Stimulated activated CD8-positive, alpha-beta memory T cell treated with anti-CD3 and anti-CD28 coated beads, Interleukin-12 subunit alpha, Interleukin-12 subunit beta, amount 100 ng/mL, for 24 hours (primary cell): ENCODE data around the gene PRSS37.

Experiments
- DNase-seq: peaks from one replicate; pipeline ENCODE4 v3.0.0-alpha.2; 2020; ENCODE audit errors: extremely low read depth

PRSS37 gene

GRCh38 chr7:141788296-141788695 is 53.0 kb downstream of the PRSS37 start:
- no peak for DNase-seq
